Measurements from ENCODE around the gene INPP5F. TPM values are rescaled to one million over a fixed set of nuclear protein-coding genes. Genes with fewer than 3 reads are reported as not detected.

Gene INPP5F
- total and polyA plus RNA-seq, 4 donors: 5.6 to 22.9 (median 10.1) TPM

DNA sequence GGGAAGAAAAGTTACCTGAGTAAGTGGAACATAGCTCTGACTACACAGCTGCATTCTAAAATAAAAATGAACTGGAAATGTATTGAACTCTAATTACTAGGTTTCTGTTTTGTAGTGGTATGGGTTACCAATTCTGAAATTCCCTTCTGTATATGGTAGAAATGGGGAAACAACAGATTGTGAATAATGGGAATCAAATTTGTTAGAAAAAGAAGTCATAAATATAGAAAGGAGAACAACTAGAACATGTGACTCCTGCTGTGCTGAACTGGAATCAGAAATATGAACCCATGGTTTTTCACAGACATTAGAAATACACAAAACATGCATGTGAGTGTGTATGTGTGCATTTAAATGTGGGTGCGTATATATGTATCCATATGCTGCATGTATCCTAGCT is 119.8 kb downstream of the INPP5F start:
- no peak for ATAC-seq (ENCODE audit: insufficient read depth, low FRiP score)
- WGBS, 2 donors: 92 to 94% methylated on average over 1 of the region's 1 CpG
- H3K27me3 ChIP-seq (ENCODE audit: control insufficient read depth in 3 of 3, insufficient read depth in 3 of 3, low read length in 2 of 3): no peaks in the 10 kb centered on the region
- H3K4me1 ChIP-seq (ENCODE audit: control insufficient read depth in 5 of 5, insufficient read depth in 5 of 5, low read length in 5 of 5): no peaks in the 10 kb centered on the region
- no peak overlapping the region for H3K4me3 ChIP-seq
- H3K9me3 ChIP-seq (ENCODE audit: control insufficient read depth in 4 of 4, insufficient read depth in 3 of 4, low read length in 3 of 4): no peaks in the 10 kb centered on the region
- no peak overlapping the region for H3K27ac ChIP-seq (ENCODE audit: low read depth in 1 of 2, low read length in 1 of 2)
- H3K36me3 ChIP-seq (ENCODE audit: control insufficient read depth in 4 of 4, insufficient read depth in 4 of 4, low read length in 4 of 4): peaks cover 38 to 62% (median 43%) of the 10 kb centered on the region in 4 donors
- no peak overlapping the region for H3K9ac ChIP-seq (ENCODE audit: insufficient read depth in 1 of 2, low read length in 2 of 2)
- TF ChIP-seq, protein P1, sequence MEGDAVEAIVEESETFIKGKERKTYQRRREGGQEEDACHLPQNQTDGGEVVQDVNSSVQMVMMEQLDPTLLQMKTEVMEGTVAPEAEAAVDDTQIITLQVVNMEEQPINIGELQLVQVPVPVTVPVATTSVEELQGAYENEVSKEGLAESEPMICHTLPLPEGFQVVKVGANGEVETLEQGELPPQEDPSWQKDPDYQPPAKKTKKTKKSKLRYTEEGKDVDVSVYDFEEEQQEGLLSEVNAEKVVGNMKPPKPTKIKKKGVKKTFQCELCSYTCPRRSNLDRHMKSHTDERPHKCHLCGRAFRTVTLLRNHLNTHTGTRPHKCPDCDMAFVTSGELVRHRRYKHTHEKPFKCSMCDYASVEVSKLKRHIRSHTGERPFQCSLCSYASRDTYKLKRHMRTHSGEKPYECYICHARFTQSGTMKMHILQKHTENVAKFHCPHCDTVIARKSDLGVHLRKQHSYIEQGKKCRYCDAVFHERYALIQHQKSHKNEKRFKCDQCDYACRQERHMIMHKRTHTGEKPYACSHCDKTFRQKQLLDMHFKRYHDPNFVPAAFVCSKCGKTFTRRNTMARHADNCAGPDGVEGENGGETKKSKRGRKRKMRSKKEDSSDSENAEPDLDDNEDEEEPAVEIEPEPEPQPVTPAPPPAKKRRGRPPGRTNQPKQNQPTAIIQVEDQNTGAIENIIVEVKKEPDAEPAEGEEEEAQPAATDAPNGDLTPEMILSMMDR (IDR thresholded peaks at IDR 0.05; ENCODE audit: control extremely low read depth, extremely low read depth): no peak
- DNase-seq: no peak

DNA sequence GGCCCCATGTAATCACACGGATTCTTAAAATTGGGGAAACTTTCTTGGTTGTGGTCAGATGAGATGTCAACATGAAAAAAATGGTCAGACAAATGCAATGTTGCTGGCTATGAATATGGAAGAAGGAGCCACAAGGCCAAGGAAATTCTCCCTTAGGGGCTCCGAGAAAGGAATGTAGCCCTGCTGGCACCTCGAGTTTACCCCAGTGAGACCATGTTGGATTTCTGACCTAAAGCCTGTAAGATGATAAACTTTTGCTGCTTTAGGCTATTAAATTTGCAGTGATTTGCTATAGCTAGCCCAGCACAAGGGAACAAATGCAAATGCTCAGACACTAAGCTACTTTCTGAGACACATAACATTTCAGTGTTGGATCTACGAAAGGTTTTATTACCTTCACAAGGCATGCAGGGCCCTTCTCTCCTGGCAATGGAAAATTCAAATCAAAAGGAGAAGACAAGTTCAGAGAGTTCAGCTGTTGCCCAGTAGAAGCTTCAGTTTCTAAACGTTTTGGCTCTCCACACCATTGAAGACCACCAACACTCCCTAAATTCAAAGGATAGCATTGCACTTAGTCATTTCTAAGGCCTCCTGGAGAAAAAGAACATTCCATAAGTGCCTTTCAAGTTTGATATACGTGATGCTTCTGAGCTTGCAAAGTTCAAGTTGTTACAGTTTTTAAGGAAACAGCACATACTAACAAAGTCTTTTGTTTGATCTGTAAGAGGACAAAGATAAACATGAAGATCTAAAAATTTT is 123.4 kb downstream of the INPP5F start:
- Histone ChIP-seq H3K27me3 (ENCODE audit: control insufficient read depth in 3 of 3, insufficient read depth in 3 of 3, low read length in 2 of 3) (no peaks in the 10 kb centered on the region), H3K9ac (ENCODE audit: insufficient read depth in 1 of 2, low read length in 2 of 2) (no peak overlapping the region), H3K36me3 (ENCODE audit: control insufficient read depth in 4 of 4, insufficient read depth in 4 of 4, low read length in 4 of 4) (peaks cover 31 to 56% (median 33%) of the 10 kb centered on the region in 4 donors), H3K4me1 (ENCODE audit: control insufficient read depth in 5 of 5, insufficient read depth in 5 of 5, low read length in 5 of 5) (no peaks in the 10 kb centered on the region), H3K9me3 (ENCODE audit: control insufficient read depth in 4 of 4, insufficient read depth in 3 of 4, low read length in 3 of 4) (no peaks in the 10 kb centered on the region), H3K4me3 (no peak overlapping the region), H3K27ac (ENCODE audit: low read depth in 1 of 2, low read length in 1 of 2) (no peak overlapping the region)
- TF ChIP-seq, protein P1 (IDR thresholded peaks at IDR 0.05; ENCODE audit: control extremely low read depth, extremely low read depth): no peak
- DNase-seq: no peak
- WGBS, 2 donors: 74 to 83% methylated on average over 6 of the region's 6 CpGs
- ATAC-seq (ENCODE audit: insufficient read depth, low FRiP score): no peak

DNA sequence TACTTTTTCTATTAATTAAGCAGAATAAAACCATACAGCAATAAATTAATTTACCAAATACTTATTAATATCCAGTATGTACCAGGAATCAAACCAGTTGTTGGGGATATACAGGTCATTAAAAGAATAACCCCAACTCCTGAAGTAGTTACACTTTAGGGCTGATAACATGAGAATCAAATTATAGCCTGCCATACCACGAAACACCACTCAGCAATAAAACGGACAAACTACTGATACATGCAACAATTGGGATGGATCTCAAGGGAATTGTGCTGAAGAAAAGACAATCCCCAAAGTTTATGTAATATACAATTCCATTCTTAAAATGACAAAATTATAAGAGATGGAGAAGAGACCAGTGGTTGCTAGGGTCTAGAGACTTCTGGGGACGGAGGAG is 124.1 kb downstream of the INPP5F start:
- DNase-seq: no peak
- TF ChIP-seq, protein P1 (IDR thresholded peaks at IDR 0.05; ENCODE audit: control extremely low read depth, extremely low read depth): no peak
- Histone ChIP-seq H3K9ac (ENCODE audit: insufficient read depth in 1 of 2, low read length in 2 of 2) (no peak overlapping the region), H3K4me3 (no peak overlapping the region), H3K27me3 (ENCODE audit: control insufficient read depth in 3 of 3, insufficient read depth in 3 of 3, low read length in 2 of 3) (no peaks in the 10 kb centered on the region), H3K4me1 (ENCODE audit: control insufficient read depth in 5 of 5, insufficient read depth in 5 of 5, low read length in 5 of 5) (no peaks in the 10 kb centered on the region), H3K9me3 (ENCODE audit: control insufficient read depth in 4 of 4, insufficient read depth in 3 of 4, low read length in 3 of 4) (no peaks in the 10 kb centered on the region), H3K27ac (ENCODE audit: low read depth in 1 of 2, low read length in 1 of 2) (no peak overlapping the region), H3K36me3 (ENCODE audit: control insufficient read depth in 4 of 4, insufficient read depth in 4 of 4, low read length in 4 of 4) (peaks cover 26 to 54% (median 30%) of the 10 kb centered on the region in 4 donors)
- no peak for ATAC-seq (ENCODE audit: insufficient read depth, low FRiP score)
- WGBS, 2 donors: 94 to 96% methylated on average over 3 of the region's 3 CpGs
